Tibial nerve (tissue), 3 donors: ENCODE measurements around the gene CSE1L.

ENCODE experiments used
- POLR2A ChIP-seq, 2 donors: fragments of 450-650 bp; IDR thresholded peaks; one replicate each; pipeline ENCODE4 v1.6.1; 2017; ENCODE audit warnings: antibody characterized with exemption in 2 of 2, mild to moderate bottlenecking in 2 of 2, moderate library complexity in 2 of 2
- TF ChIP-seq, protein P1 (sequence below), 5 experiments: fragments of 200-600 bp in 3 of 5; fragments of 450-650 bp in 2 of 5; sonication (generic) in 3 of 5; IDR thresholded peaks; one replicate each; pipeline ENCODE4 v1.5.1; 2016 to 2019; ENCODE audit warnings: antibody characterized with exemption in 5 of 5, mild to moderate bottlenecking in 3 of 5, moderate library complexity in 2 of 5

DNA sequence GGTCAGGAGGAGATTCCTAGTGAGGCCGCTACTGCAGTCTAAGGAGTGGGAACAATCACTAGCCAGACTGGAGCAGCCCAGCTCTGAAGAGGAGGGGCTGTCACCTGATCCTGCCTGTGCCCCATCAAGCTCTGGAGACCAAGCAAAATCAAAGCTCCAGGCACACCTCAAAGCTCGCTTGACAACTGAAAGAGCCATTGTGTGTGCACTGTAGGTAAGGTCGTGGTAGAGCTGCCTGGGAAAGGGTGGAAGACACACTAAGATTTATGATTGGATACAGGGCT is 58.2 kb downstream of the CSE1L start:
- TF ChIP-seq, protein P1, sequence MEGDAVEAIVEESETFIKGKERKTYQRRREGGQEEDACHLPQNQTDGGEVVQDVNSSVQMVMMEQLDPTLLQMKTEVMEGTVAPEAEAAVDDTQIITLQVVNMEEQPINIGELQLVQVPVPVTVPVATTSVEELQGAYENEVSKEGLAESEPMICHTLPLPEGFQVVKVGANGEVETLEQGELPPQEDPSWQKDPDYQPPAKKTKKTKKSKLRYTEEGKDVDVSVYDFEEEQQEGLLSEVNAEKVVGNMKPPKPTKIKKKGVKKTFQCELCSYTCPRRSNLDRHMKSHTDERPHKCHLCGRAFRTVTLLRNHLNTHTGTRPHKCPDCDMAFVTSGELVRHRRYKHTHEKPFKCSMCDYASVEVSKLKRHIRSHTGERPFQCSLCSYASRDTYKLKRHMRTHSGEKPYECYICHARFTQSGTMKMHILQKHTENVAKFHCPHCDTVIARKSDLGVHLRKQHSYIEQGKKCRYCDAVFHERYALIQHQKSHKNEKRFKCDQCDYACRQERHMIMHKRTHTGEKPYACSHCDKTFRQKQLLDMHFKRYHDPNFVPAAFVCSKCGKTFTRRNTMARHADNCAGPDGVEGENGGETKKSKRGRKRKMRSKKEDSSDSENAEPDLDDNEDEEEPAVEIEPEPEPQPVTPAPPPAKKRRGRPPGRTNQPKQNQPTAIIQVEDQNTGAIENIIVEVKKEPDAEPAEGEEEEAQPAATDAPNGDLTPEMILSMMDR (IDR thresholded peaks at IDR 0.05), result no peak
- no peak for TF ChIP-seq POLR2A (IDR thresholded peaks at IDR 0.05)
